Naive thymus-derived CD8-positive, alpha-beta T cell (primary cell): Measurements from ENCODE around the gene THSD4. TPM values are rescaled to one million over a fixed set of nuclear protein-coding genes. Genes with fewer than 3 reads are reported as not detected.

Source experiments
- ATAC-seq, 2 donors: fragments of 150-1000 bp; cut with Tn5 transposase in 1 of 2; sonication (Bioruptor Pico), chemical (Tn5 transposase) in 1 of 2; 1 replicate in 1 of 2; 2 replicates in 1 of 2; pipeline ENCODE4 v1.10.0; 2021; ENCODE audit warnings: mild to moderate bottlenecking in 2 of 2, moderate library complexity in 2 of 2
- POLR2A ChIA-PET: fragments of 350-600 bp; sonication (Branson Sonifier 250); formaldehyde crosslinking; loops from one replicate; lab custom pipeline; 2021; ENCODE audit warnings: antibody characterized with exemption; lab: Charles Lee
- DNase-seq, 10 donors: peaks; one replicate each; pipeline versions ENCODE4 v3.0.0 to v3.0.0-alpha.2; 2020 to 2022
- H3K27ac Mint-ChIP-seq, 10 donors: one replicate each; pipeline ENCODE4 v1.8.0; 2020 to 2022; ENCODE audit warnings: mild to moderate bottlenecking in 10 of 10, mixed read lengths in 10 of 10, moderate library complexity in 4 of 10, inconsistent platforms in 1 of 10
- H3K27me3 Mint-ChIP-seq, 5 donors: one replicate each; pipeline ENCODE4 v1.8.0; 2021 to 2022; ENCODE audit warnings: mixed read lengths in 5 of 5
- H3K36me3 Mint-ChIP-seq, 3 donors: one replicate each; pipeline ENCODE4 v1.8.0; 2020 to 2022; ENCODE audit warnings: mixed read lengths in 3 of 3, mild to moderate bottlenecking in 2 of 3, inconsistent platforms in 1 of 3
- H3K4me1 Mint-ChIP-seq, 4 donors: one replicate each; pipeline ENCODE4 v1.8.0; 2021 to 2022; ENCODE audit warnings: mixed read lengths in 4 of 4
- H3K4me3 Mint-ChIP-seq, 10 donors: one replicate each; pipeline ENCODE4 v1.8.0; 2020 to 2022; ENCODE audit warnings: mild to moderate bottlenecking in 10 of 10, mixed read lengths in 10 of 10, moderate library complexity in 6 of 10, inconsistent platforms in 1 of 10
- H3K9me3 Mint-ChIP-seq, 9 donors: one replicate each; pipeline ENCODE4 v1.8.0; 2020 to 2022; ENCODE audit warnings: mixed read lengths in 9 of 9, mild to moderate bottlenecking in 3 of 9, inconsistent platforms in 1 of 9, moderate library complexity in 1 of 9
- polyA plus RNA-seq, 3 donors: library from polyadenylated mRNA; unstranded; fragments of 300-500 nt; fragmentation: Illumina TruSeq; gene quantifications; one replicate each; pipeline ENCODE4 v1.2.3, GENCODE V29; 2021
- total RNA-seq, 8 experiments: library from RNA in 2 of 8; stranded (reverse) in 2 of 8; gene quantifications; one replicate each; pipeline ENCODE4 v1.2.3 and lab custom pipeline; 2021 to 2026

The THSD4 gene
- total and polyA plus RNA-seq, 5 experiments from 2014 or later, result not detected

DNA sequence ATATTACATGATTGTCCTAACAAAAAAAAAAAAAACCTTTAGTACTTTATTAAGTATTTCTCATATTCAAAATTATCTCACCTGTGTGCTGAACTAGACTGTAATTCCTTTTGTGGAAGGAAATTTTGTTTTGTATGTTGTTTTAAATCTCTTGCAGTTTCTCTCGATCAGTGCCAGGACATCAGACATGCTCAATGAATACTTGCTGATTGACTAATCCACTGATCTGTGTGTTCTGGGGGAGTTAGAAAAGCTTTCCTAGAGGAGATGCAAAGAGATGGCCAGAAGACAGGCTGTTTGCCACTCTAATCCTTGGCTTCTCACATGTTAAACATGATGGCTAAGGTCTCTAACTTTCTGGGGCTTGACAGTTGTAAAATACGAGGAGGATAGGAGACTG is 461.8 kb downstream of the THSD4 start:
- DNase-seq, result no peak
- Mint-ChIP-seq H3K4me3 (no peak overlapping the region), H3K27ac (no peak overlapping the region), H3K4me1 (no peaks in the 10 kb centered on the region), H3K36me3 (no peaks in the 10 kb centered on the region), H3K9me3 (peaks cover 0 to 3% (median 0%) of the 10 kb centered on the region in 9 donors), H3K27me3 (peaks cover 7 to 26% (median 9%) of the 10 kb centered on the region in 5 donors)
- POLR2A ChIA-PET, result no interaction called here
- no peak for ATAC-seq

DNA sequence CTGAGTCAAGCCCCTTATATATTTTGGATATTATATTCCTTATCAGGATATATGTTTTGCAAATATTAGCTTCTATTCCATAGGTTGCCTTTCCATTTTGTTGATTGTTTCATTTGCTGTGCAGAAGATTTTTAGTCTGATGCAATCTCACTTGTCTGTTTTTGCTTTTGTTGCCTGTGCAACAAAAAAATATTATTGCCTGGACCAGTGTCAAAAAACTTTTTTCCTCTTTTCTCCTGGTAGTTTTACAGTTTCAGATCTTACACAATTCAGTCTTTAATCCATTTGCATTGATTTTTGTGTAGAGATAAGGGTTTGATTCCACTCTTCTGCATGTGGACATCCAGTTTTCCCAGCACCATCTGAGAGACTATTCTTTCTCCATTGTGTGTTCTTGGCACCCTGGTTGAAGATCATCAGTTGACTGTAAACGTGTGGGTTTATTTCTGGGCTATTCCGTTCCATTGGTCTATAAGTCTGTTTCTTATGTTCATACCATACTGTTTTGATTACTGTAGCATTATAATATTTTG is 466.2 kb downstream of the THSD4 start:
- peaks cover 1 to 29% (median 19%) of the 10 kb centered on the region in 9 donors for H3K9me3 Mint-ChIP-seq
- ATAC-seq (no peak), DNase-seq (no peak)
- H3K27me3 Mint-ChIP-seq, result peaks cover 8 to 30% (median 14%) of the 10 kb centered on the region in 5 donors
- POLR2A ChIA-PET, result no interaction called here
- peaks cover 0 to 13% (median 8%) of the 10 kb centered on the region in 3 donors for H3K36me3 Mint-ChIP-seq
- H3K4me3 Mint-ChIP-seq, result no peak overlapping the region
- H3K4me1 Mint-ChIP-seq, result no peaks in the 10 kb centered on the region
- H3K27ac Mint-ChIP-seq, result no peak overlapping the region

DNA sequence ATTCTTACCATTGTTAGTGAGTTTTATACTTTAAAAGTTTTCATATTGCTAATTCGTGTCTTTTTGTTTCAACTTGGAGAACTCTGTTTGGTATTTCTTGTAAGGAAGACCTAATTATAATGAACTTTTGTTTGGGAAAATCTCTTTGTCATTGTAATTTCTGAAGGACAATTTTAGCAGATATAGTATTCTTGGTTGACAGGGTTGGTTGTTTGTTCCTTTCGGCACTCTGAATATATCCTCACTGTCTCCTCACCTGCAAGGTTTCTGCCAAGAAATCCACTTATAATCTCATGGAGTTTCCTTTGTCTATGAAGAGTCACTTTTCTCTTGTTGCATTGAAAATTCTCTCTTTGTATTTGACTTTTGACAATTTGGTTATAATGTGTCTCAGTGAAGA is 469.9 kb downstream of the THSD4 start:
- H3K4me3 Mint-ChIP-seq, result no peak overlapping the region
- H3K27ac Mint-ChIP-seq, result no peak overlapping the region
- DNase-seq, result no peak
- no peak for ATAC-seq
- H3K36me3 Mint-ChIP-seq, result peaks cover 0 to 13% (median 8%) of the 10 kb centered on the region in 3 donors
- peaks cover 1 to 33% (median 20%) of the 10 kb centered on the region in 9 donors for H3K9me3 Mint-ChIP-seq
- H3K4me1 Mint-ChIP-seq, result no peaks in the 10 kb centered on the region
- POLR2A ChIA-PET, result no interaction called here
- H3K27me3 Mint-ChIP-seq, result peaks cover 7 to 29% (median 24%) of the 10 kb centered on the region in 5 donors

DNA sequence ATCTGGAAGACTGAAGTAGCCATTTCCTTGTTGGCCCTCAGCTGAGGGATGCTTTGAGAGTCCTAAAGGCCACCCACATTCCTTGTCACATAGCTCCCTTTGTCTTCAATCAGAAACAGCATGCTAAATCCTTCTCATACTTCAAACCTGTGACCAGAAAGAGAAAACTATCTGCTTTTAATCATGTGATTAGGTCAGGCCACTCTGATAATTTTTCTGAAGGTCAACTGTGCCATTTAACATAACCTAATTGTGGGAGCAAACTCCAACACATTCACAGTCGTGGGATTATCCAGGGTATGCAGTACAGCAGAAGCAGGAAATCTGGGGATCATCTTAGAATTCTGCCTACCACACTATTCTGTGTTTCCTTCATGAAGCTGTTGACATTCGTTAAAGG is 471.2 kb downstream of the THSD4 start:
- Mint-ChIP-seq H3K36me3 (peaks cover 0 to 13% (median 8%) of the 10 kb centered on the region in 3 donors), H3K27me3 (peaks cover 5 to 27% (median 18%) of the 10 kb centered on the region in 5 donors), H3K4me3 (no peak overlapping the region), H3K4me1 (no peaks in the 10 kb centered on the region), H3K27ac (no peak overlapping the region), H3K9me3 (peaks cover 1 to 33% (median 20%) of the 10 kb centered on the region in 9 donors)
- no peak for ATAC-seq
- DNase-seq, result no peak
- POLR2A ChIA-PET, result no interaction called here

DNA sequence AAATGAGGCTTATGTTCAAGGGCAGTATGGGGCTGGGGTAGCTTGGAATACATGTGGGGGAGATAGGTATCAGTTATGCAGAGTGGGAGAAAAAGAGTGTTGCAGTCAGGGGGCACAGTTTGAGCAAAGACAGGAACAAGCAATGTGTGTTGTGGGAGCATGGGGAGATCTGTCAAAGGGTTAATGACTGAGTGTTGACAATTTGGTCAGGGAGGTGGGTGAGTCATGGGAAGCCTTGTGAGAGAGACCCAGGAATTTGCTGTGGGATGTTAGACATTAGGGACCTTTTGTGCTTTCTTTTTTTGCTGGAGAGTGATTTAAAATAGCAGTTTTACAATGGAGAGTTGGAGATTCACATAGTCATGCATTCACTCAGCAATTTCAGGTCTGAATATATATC is 473.5 kb downstream of the THSD4 start:
- DNase-seq, result no peak
- H3K27ac Mint-ChIP-seq, result no peak overlapping the region
- ATAC-seq, result no peak
- no peaks in the 10 kb centered on the region for H3K4me1 Mint-ChIP-seq
- H3K9me3 Mint-ChIP-seq, result peaks cover 1 to 28% (median 16%) of the 10 kb centered on the region in 9 donors
- POLR2A ChIA-PET, result no interaction called here
- peaks cover 1 to 25% (median 19%) of the 10 kb centered on the region in 5 donors for H3K27me3 Mint-ChIP-seq
- H3K4me3 Mint-ChIP-seq, result no peak overlapping the region
- peaks cover 0 to 13% (median 8%) of the 10 kb centered on the region in 3 donors for H3K36me3 Mint-ChIP-seq

DNA sequence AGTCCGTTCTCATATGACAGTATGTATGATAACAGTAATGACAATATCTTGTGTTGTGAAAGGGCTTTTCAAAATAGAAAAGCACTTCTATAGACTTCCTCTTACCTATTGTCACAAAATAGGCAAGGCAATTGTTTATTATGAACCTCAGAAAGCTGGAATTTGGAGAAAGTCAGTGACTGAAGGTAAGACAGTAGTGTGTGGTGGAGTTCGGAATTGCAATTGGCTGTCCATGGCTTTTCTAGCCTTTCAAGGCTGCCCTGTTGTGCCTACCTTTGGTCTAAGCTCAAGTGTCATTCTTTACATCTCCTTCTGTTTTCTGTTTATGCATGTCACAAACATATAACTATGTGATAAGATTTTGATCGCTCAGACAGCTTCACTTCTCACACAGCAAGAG is 475.8 kb downstream of the THSD4 start:
- DNase-seq (no peak), ATAC-seq (no peak)
- POLR2A ChIA-PET, result interaction anchor here (0.7 kb wide), 1 partner anchor 27 kb away, joined by 8 read pairs; no protein-coding TSS in a partner anchor
- no peak overlapping the region for H3K27ac Mint-ChIP-seq
- peaks cover 0 to 13% (median 4%) of the 10 kb centered on the region in 9 donors for H3K9me3 Mint-ChIP-seq
- H3K27me3 Mint-ChIP-seq, result peaks cover 1 to 15% (median 8%) of the 10 kb centered on the region in 5 donors
- no peak overlapping the region for H3K4me3 Mint-ChIP-seq
- no peaks in the 10 kb centered on the region for H3K4me1 Mint-ChIP-seq
- H3K36me3 Mint-ChIP-seq, result peaks cover 0 to 2% (median 0%) of the 10 kb centered on the region in 3 donors

DNA sequence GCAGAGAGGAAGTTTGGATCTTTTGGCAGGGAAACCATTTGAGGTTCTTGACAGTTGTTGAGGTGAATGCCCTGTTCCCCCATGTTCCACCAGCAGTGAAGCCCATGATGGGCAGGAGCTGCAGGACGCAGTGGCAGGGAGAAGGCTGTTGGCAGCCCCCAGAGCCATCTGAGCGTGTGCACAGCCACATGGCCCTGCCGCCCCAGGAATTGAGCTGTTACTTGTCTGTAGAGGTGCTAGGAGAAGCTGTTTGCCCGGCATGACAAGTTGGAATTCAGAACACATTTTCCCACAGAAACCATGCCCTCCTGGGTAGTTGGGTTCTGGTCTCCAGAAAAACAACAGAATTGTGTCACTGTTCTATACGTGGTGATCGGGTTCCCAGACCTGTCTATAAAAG is 476.9 kb downstream of the THSD4 start:
- no peak overlapping the region for H3K4me3 Mint-ChIP-seq
- POLR2A ChIA-PET, result no interaction called here
- no peak for DNase-seq

DNA sequence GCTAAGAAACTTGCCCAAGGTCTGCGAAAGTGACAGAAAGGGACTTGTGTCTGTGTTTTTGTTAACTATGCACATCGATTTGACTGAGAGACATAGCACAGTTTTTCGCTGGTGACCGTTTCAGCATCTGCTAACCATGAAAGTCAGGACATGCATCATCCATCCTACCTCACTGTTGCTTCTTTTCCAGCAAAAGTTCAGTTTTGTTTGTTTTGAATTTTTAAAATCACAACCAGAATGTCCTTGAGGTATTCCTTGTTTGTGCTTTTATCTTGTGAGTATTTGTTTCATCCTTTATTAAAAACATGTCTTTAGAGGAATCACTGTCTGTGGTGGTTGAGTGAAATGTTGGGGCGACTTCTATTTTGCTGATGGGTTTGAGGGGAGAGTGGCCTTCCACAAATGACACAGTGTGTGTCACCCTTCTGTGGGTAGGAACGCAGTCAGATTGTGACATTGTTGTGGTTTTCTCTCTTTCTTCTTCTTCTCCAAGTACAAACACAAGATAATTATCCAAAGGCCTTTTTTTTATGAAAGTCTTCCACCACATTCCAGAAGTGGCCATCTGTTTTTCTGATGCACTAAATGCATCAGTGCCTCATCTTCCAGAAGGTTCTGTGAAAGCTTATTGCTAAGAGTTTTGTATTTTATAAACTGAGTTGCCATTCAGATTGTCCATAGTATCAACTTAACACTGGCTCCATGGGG is 480.7 kb downstream of the THSD4 start:
- no peak overlapping the region for H3K4me3 Mint-ChIP-seq
- POLR2A ChIA-PET, result interaction anchor here (0.6 kb wide), 1 partner anchor 1778 kb away, joined by 3 read pairs; no protein-coding TSS in a partner anchor
- no peak overlapping the region for H3K27ac Mint-ChIP-seq
- no peaks in the 10 kb centered on the region for H3K4me1 Mint-ChIP-seq
- no peak for ATAC-seq
- peaks cover 0 to 2% (median 0%) of the 10 kb centered on the region in 9 donors for H3K9me3 Mint-ChIP-seq
- no peak for DNase-seq
- H3K27me3 Mint-ChIP-seq, result peaks cover 3 to 38% (median 6%) of the 10 kb centered on the region in 5 donors
- no peaks in the 10 kb centered on the region for H3K36me3 Mint-ChIP-seq

More for the DNA sequence above, 476.9 kb downstream of the THSD4 start:
- H3K27ac Mint-ChIP-seq, result no peak overlapping the region
- H3K4me1 Mint-ChIP-seq, result no peaks in the 10 kb centered on the region
- no peak for ATAC-seq
- H3K27me3 Mint-ChIP-seq, result peaks cover 0 to 11% (median 8%) of the 10 kb centered on the region in 5 donors
- peaks cover 0 to 5% (median 0%) of the 10 kb centered on the region in 9 donors for H3K9me3 Mint-ChIP-seq
- H3K36me3 Mint-ChIP-seq, result no peaks in the 10 kb centered on the region

DNA sequence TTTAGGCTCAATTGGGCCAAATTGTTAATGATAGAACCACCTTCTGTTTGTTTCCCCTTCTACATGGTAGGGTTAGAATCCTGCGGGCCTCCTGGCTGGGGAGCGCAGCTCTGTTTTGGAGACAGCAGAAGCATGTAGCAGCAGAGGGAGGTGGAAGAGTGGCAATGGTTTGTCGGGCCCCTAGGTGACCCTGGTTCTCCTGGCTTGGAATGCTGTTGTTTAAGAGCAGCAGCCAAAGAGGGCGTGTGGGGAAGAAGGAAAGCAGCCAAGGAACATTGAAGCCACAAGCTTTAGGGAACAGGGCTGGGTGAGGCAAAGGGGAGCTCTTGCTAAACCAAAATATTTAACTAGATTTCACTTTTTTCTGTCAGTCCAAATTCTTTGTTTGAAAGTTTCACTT is 481.4 kb downstream of the THSD4 start:
- ATAC-seq (no peak), DNase-seq (no peak)
- H3K4me1 Mint-ChIP-seq, result no peaks in the 10 kb centered on the region
- no peak overlapping the region for H3K27ac Mint-ChIP-seq
- peaks cover 3 to 39% (median 6%) of the 10 kb centered on the region in 5 donors for H3K27me3 Mint-ChIP-seq
- POLR2A ChIA-PET, result no interaction called here
- peaks cover 0 to 2% (median 0%) of the 10 kb centered on the region in 9 donors for H3K9me3 Mint-ChIP-seq
- H3K36me3 Mint-ChIP-seq, result no peaks in the 10 kb centered on the region
- H3K4me3 Mint-ChIP-seq, result no peak overlapping the region

DNA sequence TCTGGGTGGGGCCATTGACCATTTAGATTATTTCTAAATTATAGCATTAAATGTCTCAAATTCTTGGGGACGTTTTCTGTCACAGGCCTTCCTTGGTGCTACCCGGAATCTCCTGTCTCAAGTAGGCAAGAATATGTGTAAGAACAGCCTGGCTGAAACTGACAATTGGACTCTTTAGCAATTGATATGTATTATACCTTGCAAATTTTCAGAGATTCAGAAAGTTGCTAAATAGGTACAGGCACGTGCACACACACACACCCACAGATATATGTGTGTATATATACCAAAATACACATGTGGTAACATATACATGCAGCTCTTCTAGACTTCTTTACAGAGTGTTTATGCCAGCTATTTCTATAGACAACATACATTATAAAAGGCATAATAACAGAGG is 481.9 kb downstream of the THSD4 start:
- no peak overlapping the region for H3K27ac Mint-ChIP-seq
- peaks cover 0 to 2% (median 0%) of the 10 kb centered on the region in 9 donors for H3K9me3 Mint-ChIP-seq
- H3K4me3 Mint-ChIP-seq, result no peak overlapping the region
- ATAC-seq (no peak), DNase-seq (no peak)
- H3K27me3 Mint-ChIP-seq, result peaks cover 3 to 37% (median 7%) of the 10 kb centered on the region in 5 donors
- no peaks in the 10 kb centered on the region for H3K36me3 Mint-ChIP-seq
- H3K4me1 Mint-ChIP-seq, result no peaks in the 10 kb centered on the region
- POLR2A ChIA-PET, result no interaction called here

DNA sequence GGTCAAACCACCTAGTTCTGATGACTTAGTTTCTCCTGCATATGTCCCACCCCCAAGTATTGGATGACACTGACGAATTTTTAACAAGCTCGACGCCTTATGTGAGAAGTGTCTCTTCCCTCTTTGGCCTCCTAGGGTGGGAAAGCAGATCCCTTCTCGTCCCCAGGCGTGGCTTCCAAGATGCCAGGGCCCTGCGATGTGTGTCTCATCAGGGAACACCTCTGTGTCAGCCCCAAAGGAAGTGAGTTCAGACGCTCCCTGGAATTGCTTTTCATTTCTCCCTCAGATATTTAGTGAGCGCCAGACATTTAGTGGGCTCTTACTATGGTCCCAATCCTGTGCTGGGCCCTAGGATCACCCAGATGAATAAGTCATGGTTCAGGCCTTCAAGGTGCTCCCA is 482.4 kb downstream of the THSD4 start:
- no peak overlapping the region for H3K27ac Mint-ChIP-seq
- no peaks in the 10 kb centered on the region for H3K4me1 Mint-ChIP-seq
- H3K4me3 Mint-ChIP-seq, result no peak overlapping the region
- peaks cover 3 to 36% (median 7%) of the 10 kb centered on the region in 5 donors for H3K27me3 Mint-ChIP-seq
- H3K36me3 Mint-ChIP-seq, result no peaks in the 10 kb centered on the region
- ATAC-seq (no peak), DNase-seq (no peak)
- POLR2A ChIA-PET, result no interaction called here
- peaks cover 0 to 1% (median 0%) of the 10 kb centered on the region in 9 donors for H3K9me3 Mint-ChIP-seq

DNA sequence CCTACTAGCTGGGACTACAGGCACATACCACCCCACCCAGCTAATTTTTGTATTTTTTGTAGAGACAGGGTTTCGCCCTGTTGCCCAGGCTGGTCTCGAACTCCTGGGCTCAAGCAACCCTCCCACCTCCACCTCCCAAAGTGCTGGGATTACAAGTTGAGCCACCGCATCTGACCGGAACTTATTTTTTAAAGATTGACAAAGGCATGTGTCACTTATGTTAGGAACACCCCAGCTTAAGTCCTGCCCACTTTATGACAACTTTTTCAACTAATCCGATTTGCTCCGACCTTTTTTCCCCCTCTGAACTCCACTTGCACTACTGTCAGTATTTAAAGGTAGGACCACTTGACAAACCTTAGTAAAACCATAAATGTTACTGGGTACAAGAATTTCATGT is 483.5 kb downstream of the THSD4 start:
- no peak for DNase-seq
- Mint-ChIP-seq H3K4me1 (no peaks in the 10 kb centered on the region), H3K9me3 (peaks cover 0 to 5% (median 0%) of the 10 kb centered on the region in 9 donors), H3K36me3 (no peaks in the 10 kb centered on the region), H3K27ac (no peak overlapping the region), H3K4me3 (no peak overlapping the region), H3K27me3 (peaks cover 3 to 36% (median 9%) of the 10 kb centered on the region in 5 donors)
- ATAC-seq, result no peak
- POLR2A ChIA-PET, result no interaction called here

DNA sequence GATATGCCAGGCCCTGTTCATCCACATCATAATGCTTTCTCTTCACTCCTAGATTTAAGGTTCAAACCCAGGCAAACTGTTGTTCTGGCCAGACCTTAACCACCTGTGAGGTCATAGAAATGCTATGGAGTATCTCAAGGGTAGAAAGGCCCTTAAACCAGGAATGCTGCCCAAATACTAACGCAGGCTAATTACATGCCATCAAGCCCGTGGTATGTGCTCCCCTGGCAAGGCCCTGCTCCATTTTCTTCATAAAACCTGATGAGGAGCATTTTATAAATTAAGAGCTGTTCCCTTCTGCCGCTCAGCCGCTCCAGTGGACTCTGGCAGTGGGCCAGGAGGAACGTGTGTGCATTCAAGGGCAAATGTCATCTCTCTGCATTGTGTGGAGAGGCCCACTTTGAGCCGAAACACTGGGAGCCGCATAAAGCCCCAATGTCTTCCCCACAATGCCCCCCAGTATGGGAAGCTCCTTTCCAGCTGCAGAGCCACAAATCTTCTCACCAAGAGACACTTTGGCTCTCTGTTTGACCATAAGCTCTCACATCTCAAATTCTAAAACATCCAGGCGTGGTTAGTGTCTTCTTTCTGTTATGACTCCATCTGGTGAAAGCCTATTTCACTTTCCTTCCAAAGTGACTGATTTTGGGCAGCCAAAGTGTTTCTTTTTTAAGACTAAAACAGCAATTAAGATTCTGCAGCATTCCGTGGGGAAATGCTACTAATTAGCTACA is 484.3 kb downstream of the THSD4 start:
- POLR2A ChIA-PET, result no interaction called here
- no peak overlapping the region for H3K4me3 Mint-ChIP-seq
- no peaks in the 10 kb centered on the region for H3K4me1 Mint-ChIP-seq
- peaks cover 0 to 14% (median 4%) of the 10 kb centered on the region in 9 donors for H3K9me3 Mint-ChIP-seq
- no peak overlapping the region for H3K27ac Mint-ChIP-seq
- peaks cover 3 to 40% (median 9%) of the 10 kb centered on the region in 5 donors for H3K27me3 Mint-ChIP-seq
- DNase-seq, result no peak
- no peaks in the 10 kb centered on the region for H3K36me3 Mint-ChIP-seq
- no peak for ATAC-seq
